ENCODE results near the gene ANO7. TPM values are rescaled to one million over a fixed set of nuclear protein-coding genes. Genes with fewer than 3 reads are reported as not detected.

The ANO7 gene
- total and polyA plus RNA-seq, 2 donors (not counting 1 experiment from before 2014, with no cell fraction given), result 0.64 to 1.8 TPM

- H3K27ac Mint-ChIP-seq, result no peak overlapping the region
- no peak for TF ChIP-seq EZH2 (IDR thresholded peaks at IDR 0.05; ENCODE audit: borderline replicate concordance, insufficient read depth, low read depth, low read length, poor library complexity, severe bottlenecking)
- TF ChIP-seq, protein P1, sequence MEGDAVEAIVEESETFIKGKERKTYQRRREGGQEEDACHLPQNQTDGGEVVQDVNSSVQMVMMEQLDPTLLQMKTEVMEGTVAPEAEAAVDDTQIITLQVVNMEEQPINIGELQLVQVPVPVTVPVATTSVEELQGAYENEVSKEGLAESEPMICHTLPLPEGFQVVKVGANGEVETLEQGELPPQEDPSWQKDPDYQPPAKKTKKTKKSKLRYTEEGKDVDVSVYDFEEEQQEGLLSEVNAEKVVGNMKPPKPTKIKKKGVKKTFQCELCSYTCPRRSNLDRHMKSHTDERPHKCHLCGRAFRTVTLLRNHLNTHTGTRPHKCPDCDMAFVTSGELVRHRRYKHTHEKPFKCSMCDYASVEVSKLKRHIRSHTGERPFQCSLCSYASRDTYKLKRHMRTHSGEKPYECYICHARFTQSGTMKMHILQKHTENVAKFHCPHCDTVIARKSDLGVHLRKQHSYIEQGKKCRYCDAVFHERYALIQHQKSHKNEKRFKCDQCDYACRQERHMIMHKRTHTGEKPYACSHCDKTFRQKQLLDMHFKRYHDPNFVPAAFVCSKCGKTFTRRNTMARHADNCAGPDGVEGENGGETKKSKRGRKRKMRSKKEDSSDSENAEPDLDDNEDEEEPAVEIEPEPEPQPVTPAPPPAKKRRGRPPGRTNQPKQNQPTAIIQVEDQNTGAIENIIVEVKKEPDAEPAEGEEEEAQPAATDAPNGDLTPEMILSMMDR (IDR thresholded peaks at IDR 0.05), result no peak
- Histone ChIP-seq H3K27me3 (replicated peaks in 1 of 4; ENCODE audit: control extremely low read depth in 1 of 4, control insufficient read depth in 3 of 4, insufficient read depth in 4 of 4, low read length in 3 of 4) (no peaks in the 10 kb centered on the region), H3K36me3 (replicated peaks in 1 of 2; ENCODE audit: control extremely low read depth in 1 of 2, control insufficient read depth in 1 of 2, extremely low read depth in 1 of 2, insufficient read depth in 2 of 2, low read length in 1 of 2) (peaks cover 18 to 61% of the 10 kb centered on the region in 2 experiments), H2AFZ (ENCODE audit: insufficient read depth, low read depth, low read length, poor library complexity, severe bottlenecking) (no peak overlapping the region), H3K4me1 (ENCODE audit: control insufficient read depth in 2 of 2, insufficient read depth in 2 of 2, low read length in 2 of 2) (no peaks in the 10 kb centered on the region), H3K9me3 (ENCODE audit: control extremely low read depth in 1 of 3, control insufficient read depth in 2 of 3, insufficient read depth in 1 of 3, low read length in 2 of 3) (no peaks in the 10 kb centered on the region), H3K79me2 (ENCODE audit: control insufficient read depth, insufficient read depth, low read length) (no peaks in the 10 kb centered on the region), H3K4me2 (replicated peaks; ENCODE audit: low read depth, low read length, poor library complexity, severe bottlenecking) (no peak overlapping the region), H4K20me1 (ENCODE audit: control insufficient read depth, insufficient read depth, low read length, poor library complexity, severe bottlenecking) (peaks cover 9% of the 10 kb centered on the region), H3K27ac (ENCODE audit: low read length in 2 of 2) (no peak overlapping the region), H3K4me3 (ENCODE audit: control extremely low read depth in 1 of 5, extremely low read depth in 1 of 5, insufficient read depth in 1 of 5, low read depth in 2 of 5, low read length in 4 of 5) (no peak overlapping the region), H3K9ac (ENCODE audit: low read length) (no peak overlapping the region)
- H3K27me3 Mint-ChIP-seq, result no peaks in the 10 kb centered on the region
- no peaks in the 10 kb centered on the region for H3K9me3 Mint-ChIP-seq (ENCODE audit: insufficient read depth)
- 90% methylated on average over 3 of the region's 4 CpGs for WGBS (ENCODE audit: insufficient coverage)
- intact Hi-C loops (cut with micrococcal nuclease), result no loop called here
- DNase-seq (no peak), ATAC-seq (ENCODE audit: low read depth) (no peak)
- no peaks in the 10 kb centered on the region for H3K4me1 Mint-ChIP-seq
- POLR2A ChIA-PET, result no interaction called here
- CTCF ChIA-PET, result interaction anchor here (1.1 kb wide), 1 partner anchor 410 kb away, joined by 3 read pairs; no protein-coding TSS in a partner anchor
- no peak overlapping the region for H3K4me3 Mint-ChIP-seq
These were observed 73.2 kb downstream of the ANO7 start for GRCh38 chr2:241261628-241262027.

DNA sequence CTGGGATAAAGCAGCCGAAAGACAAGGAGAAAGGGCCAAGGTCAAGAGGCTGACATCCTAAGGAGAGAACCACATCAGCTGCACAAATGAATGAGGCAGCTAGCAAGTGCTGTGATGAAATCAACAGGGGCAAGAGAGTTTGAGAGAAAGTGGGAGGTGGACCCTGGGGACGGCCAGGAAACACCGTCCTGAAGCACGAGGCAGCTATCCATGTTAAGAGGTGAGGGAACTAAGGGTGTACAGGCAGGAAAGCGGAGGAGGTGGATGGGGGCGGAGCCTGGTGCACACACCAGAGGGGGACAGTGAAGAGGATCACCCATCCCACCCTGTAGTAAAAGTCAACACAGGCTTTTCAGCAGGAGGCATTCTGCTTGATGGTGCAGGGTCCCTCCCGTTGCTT lies 74.6 kb downstream of the ANO7 start:
- no peak overlapping the region for H3K4me3 ChIP-seq (ENCODE audit: control extremely low read depth in 1 of 5, extremely low read depth in 1 of 5, insufficient read depth in 1 of 5, low read depth in 2 of 5, low read length in 4 of 5)
- DNase-seq (no peak), ATAC-seq (ENCODE audit: low read depth) (no peak)
- H3K4me1 ChIP-seq (ENCODE audit: control insufficient read depth in 2 of 2, insufficient read depth in 2 of 2, low read length in 2 of 2), result no peaks in the 10 kb centered on the region
- H3K27me3 ChIP-seq (replicated peaks in 1 of 4; ENCODE audit: control extremely low read depth in 1 of 4, control insufficient read depth in 3 of 4, insufficient read depth in 4 of 4, low read length in 3 of 4), result no peaks in the 10 kb centered on the region
- H3K4me1 Mint-ChIP-seq, result no peaks in the 10 kb centered on the region
- no peak overlapping the region for H3K9ac ChIP-seq (ENCODE audit: low read length)
- H3K4me2 ChIP-seq (replicated peaks; ENCODE audit: low read depth, low read length, poor library complexity, severe bottlenecking), result no peak overlapping the region
- H3K9me3 ChIP-seq (ENCODE audit: control extremely low read depth in 1 of 3, control insufficient read depth in 2 of 3, insufficient read depth in 1 of 3, low read length in 2 of 3), result no peaks in the 10 kb centered on the region
- H3K27ac Mint-ChIP-seq, result no peak overlapping the region
- H3K4me3 Mint-ChIP-seq, result no peak overlapping the region
- no peak overlapping the region for H3K27ac ChIP-seq (ENCODE audit: low read length in 2 of 2)
- no peaks in the 10 kb centered on the region for H3K79me2 ChIP-seq (ENCODE audit: control insufficient read depth, insufficient read depth, low read length)
- H3K27me3 Mint-ChIP-seq, result no peaks in the 10 kb centered on the region
- H3K9me3 Mint-ChIP-seq (ENCODE audit: insufficient read depth), result no peaks in the 10 kb centered on the region
- POLR2A ChIA-PET, result no interaction called here
- TF ChIP-seq, protein P1 (IDR thresholded peaks at IDR 0.05), result no peak
- TF ChIP-seq EZH2 (IDR thresholded peaks at IDR 0.05; ENCODE audit: borderline replicate concordance, insufficient read depth, low read depth, low read length, poor library complexity, severe bottlenecking), result no peak
- H2AFZ ChIP-seq (ENCODE audit: insufficient read depth, low read depth, low read length, poor library complexity, severe bottlenecking), result no peak overlapping the region
- peaks cover 16 to 54% of the 10 kb centered on the region in 2 experiments for H3K36me3 ChIP-seq (replicated peaks in 1 of 2; ENCODE audit: control extremely low read depth in 1 of 2, control insufficient read depth in 1 of 2, extremely low read depth in 1 of 2, insufficient read depth in 2 of 2, low read length in 1 of 2)
- CTCF ChIA-PET, result no interaction called here
- intact Hi-C loops (cut with micrococcal nuclease), result no loop called here
- H4K20me1 ChIP-seq (ENCODE audit: control insufficient read depth, insufficient read depth, low read length, poor library complexity, severe bottlenecking), result peaks cover 4% of the 10 kb centered on the region
- WGBS (ENCODE audit: insufficient coverage), result 94% methylated on average over 4 of the region's 7 CpGs

Measured in B cell (primary cell).